ENCODE data around the gene ABLIM2.

DNA sequence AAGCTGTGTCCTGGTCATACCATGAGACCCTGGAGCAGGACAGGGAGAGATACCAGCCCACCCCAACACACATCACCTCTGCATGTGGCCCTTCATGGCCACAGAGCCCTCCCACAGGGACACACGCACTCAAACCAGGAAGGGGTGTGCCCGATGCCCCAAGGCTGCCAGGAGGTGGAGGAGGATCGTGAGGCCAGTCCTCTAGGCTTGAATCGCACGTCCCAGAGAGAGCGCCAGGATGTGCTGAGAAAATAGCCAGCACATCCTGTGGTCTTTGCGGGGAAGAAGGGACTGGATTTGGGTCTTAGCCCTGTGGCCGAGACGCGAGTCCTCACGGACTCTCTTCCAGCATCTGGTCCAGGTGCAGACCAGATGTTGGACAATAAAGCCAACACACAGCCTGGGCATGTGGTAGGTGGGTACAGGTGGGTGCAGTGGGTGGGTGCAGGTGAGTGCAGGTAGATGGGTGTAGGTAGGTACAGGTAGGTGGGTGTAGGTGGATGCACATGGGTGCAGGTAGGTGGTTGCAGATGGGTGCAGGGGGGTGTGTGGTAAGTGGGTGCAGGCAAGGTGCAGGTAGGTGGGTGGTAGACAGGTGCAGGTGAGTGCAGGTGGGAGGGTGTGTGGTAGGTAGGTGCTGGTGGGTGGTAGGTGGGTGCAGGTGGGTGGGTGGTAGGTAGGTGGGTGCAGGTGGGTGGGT lies 124.6 kb downstream of the ABLIM2 start:
- TF ChIP-seq POLR2A (IDR thresholded peaks at IDR 0.05; ENCODE audit: low read depth) (no peak), POLR2AphosphoS5 (IDR thresholded peaks at IDR 0.05) (no peak), EP300 (IDR thresholded peaks at IDR 0.05) (no peak)
- TF ChIP-seq, protein P1, sequence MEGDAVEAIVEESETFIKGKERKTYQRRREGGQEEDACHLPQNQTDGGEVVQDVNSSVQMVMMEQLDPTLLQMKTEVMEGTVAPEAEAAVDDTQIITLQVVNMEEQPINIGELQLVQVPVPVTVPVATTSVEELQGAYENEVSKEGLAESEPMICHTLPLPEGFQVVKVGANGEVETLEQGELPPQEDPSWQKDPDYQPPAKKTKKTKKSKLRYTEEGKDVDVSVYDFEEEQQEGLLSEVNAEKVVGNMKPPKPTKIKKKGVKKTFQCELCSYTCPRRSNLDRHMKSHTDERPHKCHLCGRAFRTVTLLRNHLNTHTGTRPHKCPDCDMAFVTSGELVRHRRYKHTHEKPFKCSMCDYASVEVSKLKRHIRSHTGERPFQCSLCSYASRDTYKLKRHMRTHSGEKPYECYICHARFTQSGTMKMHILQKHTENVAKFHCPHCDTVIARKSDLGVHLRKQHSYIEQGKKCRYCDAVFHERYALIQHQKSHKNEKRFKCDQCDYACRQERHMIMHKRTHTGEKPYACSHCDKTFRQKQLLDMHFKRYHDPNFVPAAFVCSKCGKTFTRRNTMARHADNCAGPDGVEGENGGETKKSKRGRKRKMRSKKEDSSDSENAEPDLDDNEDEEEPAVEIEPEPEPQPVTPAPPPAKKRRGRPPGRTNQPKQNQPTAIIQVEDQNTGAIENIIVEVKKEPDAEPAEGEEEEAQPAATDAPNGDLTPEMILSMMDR (IDR thresholded peaks at IDR 0.05), result no peak
